K562 (cell line): ENCODE measurements around the gene CCDC78. TPM values are rescaled to one million over a fixed set of nuclear protein-coding genes. Genes with fewer than 3 reads are reported as not detected.

ENCODE experiments used
- ARNT ChIP-seq, 2 experiments: fragments of 450-650 bp; IDR thresholded peaks; 2 replicates each; pipeline ENCODE4 v1.6.1; 2016; ENCODE audit warnings: mild to moderate bottlenecking in 1 of 2
- CBX1 ChIP-seq: sonication (generic); IDR thresholded peaks from 2 replicates; pipeline ENCODE4 v1.6.1; 2016; ENCODE audit warnings: antibody characterized with exemption, low read depth, mild to moderate bottlenecking
- CHD4 ChIP-seq: fragments of 200-600 bp; sonication (generic); IDR thresholded peaks from 3 replicates; pipeline ENCODE4 v1.6.1; 2012; ENCODE audit warnings: low read depth, mild to moderate bottlenecking, mixed read lengths, low read length, inconsistent platforms; ENCODE audit not compliant: insufficient read depth, insufficient replicate concordance, poor library complexity, severe bottlenecking
- ETS2 ChIP-seq: IDR thresholded peaks from 2 replicates; pipeline ENCODE4 v1.6.1; 2016; ENCODE audit warnings: borderline replicate concordance, missing genetic modification characterization, mild to moderate bottlenecking, moderate library complexity, missing compliant biosample characterization; ENCODE audit not compliant: poor library complexity, severe bottlenecking
- FOSL1 ChIP-seq: fragments of 200-800 bp; sonication (Bioruptor generic); conservative IDR thresholded peaks from 2 replicates; pipeline ENCODE4 v1.6.1; 2016; ENCODE audit warnings: missing genetic modification characterization, missing compliant biosample characterization
- GABPB2 ChIP-seq: fragments of 250-450 bp; sonication (Bioruptor Pico); conservative IDR thresholded peaks from 2 replicates; pipeline ENCODE4 v1.5.1; 2021; ENCODE audit warnings: mild to moderate bottlenecking
- MXI1 ChIP-seq: IDR thresholded peaks from 2 replicates; pipeline ENCODE4 v1.6.1; 2011; ENCODE audit warnings: low read depth, mild to moderate bottlenecking, improper control_type of control experiment, low read length
- NR2C2 ChIP-seq, 2 experiments: fragments of 200-800 bp in 1 of 2; sonication (Bioruptor generic) in 1 of 2; sonication (generic) in 1 of 2; formaldehyde crosslinking in 1 of 2; IDR thresholded peaks; 2 replicates each; pipeline versions ENCODE4 v1.6.1 to v1.8.0; 2016 to 2022; ENCODE audit warnings: mild to moderate bottlenecking in 1 of 2, missing compliant biosample characterization in 1 of 2, missing genetic modification characterization in 1 of 2, missing genetic modification reagents in 1 of 2
- PHB ChIP-seq: fragments of 250-450 bp; sonication (Bioruptor Pico); IDR thresholded peaks from 2 replicates; pipeline ENCODE4 v1.5.0; 2021
- POLR2AphosphoS5 ChIP-seq: IDR thresholded peaks from 2 replicates; pipeline ENCODE4 v1.6.1; 2011; ENCODE audit warnings: mild to moderate bottlenecking, low read depth, low read length, moderate library complexity; ENCODE audit not compliant: control insufficient read depth, insufficient read depth
- RBM25 ChIP-seq: fragments of 200-400 bp; formaldehyde crosslinking; IDR thresholded peaks from 2 replicates; pipeline ENCODE4 v1.6.1; 2018; ENCODE audit warnings: low read length, low read depth, moderate library complexity; ENCODE audit not compliant: severe bottlenecking
- SIN3A ChIP-seq, 2 experiments: fragments of 150-350 bp in 1 of 2; IDR thresholded peaks; 2 replicates each; pipeline ENCODE4 v1.6.1; 2011 to 2016; ENCODE audit warnings: borderline replicate concordance in 2 of 2, low read depth in 2 of 2, low read length in 2 of 2, mild to moderate bottlenecking in 2 of 2, moderate library complexity in 2 of 2; ENCODE audit not compliant: control insufficient read depth in 1 of 2
- SRSF9 ChIP-seq: fragments of 200-400 bp; formaldehyde crosslinking; IDR thresholded peaks from 2 replicates; pipeline ENCODE4 v1.6.1; 2017; ENCODE audit warnings: low read depth, low read length, borderline replicate concordance
- STAT5A ChIP-seq: IDR thresholded peaks from 2 replicates; pipeline ENCODE4 v1.6.1; 2012; ENCODE audit warnings: low read length, inconsistent platforms, borderline replicate concordance
- SUPT5H ChIP-seq: fragments of 450-650 bp; IDR thresholded peaks from 2 replicates; pipeline ENCODE4 v1.6.1; 2016
- VEZF1 ChIP-seq: fragments of 200-800 bp; sonication (Bioruptor generic); IDR thresholded peaks from 2 replicates; pipeline ENCODE4 v1.6.1; 2017; ENCODE audit warnings: missing genetic modification characterization, missing compliant biosample characterization
- ZBTB17 ChIP-seq: fragments of 450-650 bp; formaldehyde crosslinking; IDR thresholded peaks from 2 replicates; pipeline ENCODE4 v1.4.0; 2020; ENCODE audit warnings: mild to moderate bottlenecking
- ZNF133 ChIP-seq: fragments of 250-450 bp; sonication (Bioruptor Pico); IDR thresholded peaks from 2 replicates; pipeline ENCODE4 v1.4.0; 2020; ENCODE audit warnings: mild to moderate bottlenecking
- ZNF197 ChIP-seq: fragments of 200-800 bp; sonication (Bioruptor generic); IDR thresholded peaks from 2 replicates; pipeline ENCODE4 v1.6.1; 2016; ENCODE audit warnings: low read depth, missing genetic modification characterization, missing compliant biosample characterization
- polyA plus RNA-seq, 8 experiments: library from polyadenylated mRNA; depleted of rRNA in 4 of 8; stranded (reverse) in 5 of 8; unstranded in 3 of 8; fragments of >200 nt; fragmentation: Nextera tagmentation in 2 of 8; fragmentation: Illumina TruSeq in 1 of 8; extraction: Ambion mirVana in 2 of 8; extraction: Trizol in 1 of 8; gene quantifications; 2 replicates each; pipeline versions ENCODE4 v1.2.1 to v1.2.3, GENCODE V29; 2011 to 2014; ENCODE audit warnings: inconsistent platforms in 1 of 8, missing spikeins in 1 of 8
- total RNA-seq, 7 experiments: library from RNA; depleted of rRNA in 6 of 7; stranded (reverse); fragments of >200 nt in 6 of 7; fragmentation: Illumina TruSeq in 2 of 7; extraction: Trizol in 2 of 7; gene quantifications; 2 replicates each; pipeline versions ENCODE4 v1.2.1 to v1.2.3, GENCODE V29; 2011 to 2021; ENCODE audit warnings: low replicate concordance in 1 of 7
- TF ChIP-seq, protein P1 (sequence below), 2 experiments: fragments of 450-650 bp; IDR thresholded peaks; 2 replicates each; pipeline ENCODE4 v1.6.1; 2018; ENCODE audit warnings: mild to moderate bottlenecking in 2 of 2, low read depth in 1 of 2; ENCODE audit not compliant: partially characterized antibody in 2 of 2

The CCDC78 gene
- total and polyA plus RNA-seq, 9 of the 15 experiments (the other 6 are each of a cell fraction or from before 2014, with no cell fraction given) = 0.24 to 17.7 (median 2.9) TPM

- TF ChIP-seq POLR2AphosphoS5 = peak; percentile 41; the same call in 1 of the 2 replicates
- no peak for TF ChIP-seq GABPB2 (CRISPR knock-in tag)
- TF ChIP-seq MXI1 = no peak
- peak; percentile 76; the same call in 1 of the 2 replicates for TF ChIP-seq CBX1
- TF ChIP-seq, protein P1, sequence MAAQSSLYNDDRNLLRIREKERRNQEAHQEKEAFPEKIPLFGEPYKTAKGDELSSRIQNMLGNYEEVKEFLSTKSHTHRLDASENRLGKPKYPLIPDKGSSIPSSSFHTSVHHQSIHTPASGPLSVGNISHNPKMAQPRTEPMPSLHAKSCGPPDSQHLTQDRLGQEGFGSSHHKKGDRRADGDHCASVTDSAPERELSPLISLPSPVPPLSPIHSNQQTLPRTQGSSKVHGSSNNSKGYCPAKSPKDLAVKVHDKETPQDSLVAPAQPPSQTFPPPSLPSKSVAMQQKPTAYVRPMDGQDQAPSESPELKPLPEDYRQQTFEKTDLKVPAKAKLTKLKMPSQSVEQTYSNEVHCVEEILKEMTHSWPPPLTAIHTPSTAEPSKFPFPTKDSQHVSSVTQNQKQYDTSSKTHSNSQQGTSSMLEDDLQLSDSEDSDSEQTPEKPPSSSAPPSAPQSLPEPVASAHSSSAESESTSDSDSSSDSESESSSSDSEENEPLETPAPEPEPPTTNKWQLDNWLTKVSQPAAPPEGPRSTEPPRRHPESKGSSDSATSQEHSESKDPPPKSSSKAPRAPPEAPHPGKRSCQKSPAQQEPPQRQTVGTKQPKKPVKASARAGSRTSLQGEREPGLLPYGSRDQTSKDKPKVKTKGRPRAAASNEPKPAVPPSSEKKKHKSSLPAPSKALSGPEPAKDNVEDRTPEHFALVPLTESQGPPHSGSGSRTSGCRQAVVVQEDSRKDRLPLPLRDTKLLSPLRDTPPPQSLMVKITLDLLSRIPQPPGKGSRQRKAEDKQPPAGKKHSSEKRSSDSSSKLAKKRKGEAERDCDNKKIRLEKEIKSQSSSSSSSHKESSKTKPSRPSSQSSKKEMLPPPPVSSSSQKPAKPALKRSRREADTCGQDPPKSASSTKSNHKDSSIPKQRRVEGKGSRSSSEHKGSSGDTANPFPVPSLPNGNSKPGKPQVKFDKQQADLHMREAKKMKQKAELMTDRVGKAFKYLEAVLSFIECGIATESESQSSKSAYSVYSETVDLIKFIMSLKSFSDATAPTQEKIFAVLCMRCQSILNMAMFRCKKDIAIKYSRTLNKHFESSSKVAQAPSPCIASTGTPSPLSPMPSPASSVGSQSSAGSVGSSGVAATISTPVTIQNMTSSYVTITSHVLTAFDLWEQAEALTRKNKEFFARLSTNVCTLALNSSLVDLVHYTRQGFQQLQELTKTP (IDR thresholded peaks at IDR 0.05; ENCODE audit: low read depth in 1 of 2, partially characterized antibody in 2 of 2) = no peak
- no peak for TF ChIP-seq FOSL1 (tag)
- no peak for TF ChIP-seq PHB (CRISPR knock-in tag)
- TF ChIP-seq NR2C2 (CRISPR knock-in tag; IDR thresholded peaks at IDR 0.05) = no peak
- peak; percentile 60 for TF ChIP-seq NR2C2 (tag; IDR thresholded peaks at IDR 0.05)
- no peak for TF ChIP-seq STAT5A
- peak; percentile 99 for TF ChIP-seq RBM25
- TF ChIP-seq SUPT5H = peak; percentile 4; the same call in 1 of the 2 replicates
- peak; percentile 94 for TF ChIP-seq VEZF1 (CRISPR knock-in tag)
- TF ChIP-seq ETS2 (tag) = no peak
- no peak for TF ChIP-seq SRSF9
- no peak for TF ChIP-seq ZNF197
- no peak for TF ChIP-seq ZBTB17 (CRISPR knock-in tag)
- TF ChIP-seq CHD4 = peak; percentile 44
- TF ChIP-seq ZNF133 (CRISPR knock-in tag) = no peak
- TF ChIP-seq SIN3A (IDR thresholded peaks at IDR 0.05; ENCODE audit: borderline replicate concordance in 2 of 2, control insufficient read depth in 1 of 2, low read depth in 2 of 2, low read length in 2 of 2) = peak in 1 of 2 experiments; percentile 21; a peak in 1 of 4 replicates
- TF ChIP-seq ARNT (IDR thresholded peaks at IDR 0.05) = no peak
Observed at GRCh38 chr16:726438-727290, at the start of gene CCDC78, which contains the start of gene HAGHL (continued).
